OCI-LY3 (cell line): ENCODE measurements around the gene PDE4D.

Source experiments
- CTCF ChIP-seq: fragments of 200-600, 300-600 bp; sonication (generic); IDR thresholded peaks from 2 replicates; pipeline ENCODE4 v1.5.1; 2014; ENCODE audit warnings: antibody characterized with exemption, low read length, low read depth
- EZH2phosphoT487 ChIP-seq: fragments of 200-600 bp; shearing (Covaris generic); IDR thresholded peaks from 2 replicates; pipeline ENCODE4 v1.6.1; 2018; ENCODE audit warnings: antibody characterized with exemption, mixed run types, low read depth

GRCh38 chr5:59152701-59153245 is 740.8 kb downstream of the PDE4D start:
- TF ChIP-seq CTCF (no peak), EZH2phosphoT487 (no peak)
